Mesenchymal stem cell (in vitro differentiated cells and primary cell): ENCODE measurements around the gene MSH3.

ENCODE experiments used
- DNase-seq: peaks from one replicate; pipeline ENCODE4 v3.0.0-alpha.2; 2013
- H2AFZ ChIP-seq: one replicate; pipeline ENCODE4 v1.6.1; 2013; ENCODE audit warnings: low read depth, mild to moderate bottlenecking, control low read depth, inconsistent platforms, low read length, moderate library complexity
- H2AK5ac ChIP-seq: 2 replicates; pipeline ENCODE4 v1.6.1; 2013; ENCODE audit warnings: low read length, moderate library complexity, mild to moderate bottlenecking, inconsistent platforms; ENCODE audit not compliant: severe bottlenecking
- H2BK120ac ChIP-seq: one replicate; pipeline ENCODE4 v1.6.1; 2013; ENCODE audit warnings: low read depth, mild to moderate bottlenecking, inconsistent platforms, low read length, moderate library complexity
- H2BK12ac ChIP-seq, 2 experiments: one replicate each; pipeline ENCODE4 v1.6.1; 2013; ENCODE audit warnings: inconsistent platforms in 2 of 2, low read length in 2 of 2, mild to moderate bottlenecking in 2 of 2, moderate library complexity in 2 of 2, control low read depth in 1 of 2
- H2BK15ac ChIP-seq: one replicate; pipeline ENCODE4 v1.6.1; 2013; ENCODE audit warnings: mild to moderate bottlenecking, low read depth, inconsistent platforms; ENCODE audit not compliant: poor library complexity, severe bottlenecking
- H2BK5ac ChIP-seq: 2 replicates; pipeline ENCODE4 v1.6.1; 2013; ENCODE audit warnings: low read depth, mild to moderate bottlenecking, low read length, control low read depth, inconsistent platforms; ENCODE audit not compliant: poor library complexity, severe bottlenecking
- H3K14ac ChIP-seq, 2 experiments: one replicate each; pipeline ENCODE4 v1.6.1; 2013; ENCODE audit warnings: inconsistent platforms in 2 of 2, low read length in 2 of 2, control low read depth in 1 of 2, mild to moderate bottlenecking in 1 of 2, moderate library complexity in 1 of 2
- H3K18ac ChIP-seq, 2 experiments: one replicate each; pipeline ENCODE4 v1.6.1; 2013; ENCODE audit warnings: inconsistent platforms in 2 of 2, low read length in 2 of 2, control low read depth in 1 of 2, low read depth in 1 of 2, mild to moderate bottlenecking in 1 of 2
- H3K23ac ChIP-seq, 2 experiments: one replicate each; pipeline ENCODE4 v1.6.1; 2013; ENCODE audit warnings: inconsistent platforms in 2 of 2, low read length in 2 of 2, mild to moderate bottlenecking in 2 of 2, moderate library complexity in 2 of 2, control low read depth in 1 of 2
- H3K27ac ChIP-seq: 2 replicates; pipeline ENCODE4 v1.5.1; 2013; ENCODE audit warnings: mild to moderate bottlenecking, moderate library complexity, low read length, control low read depth, inconsistent platforms; ENCODE audit not compliant: poor library complexity, severe bottlenecking
- H3K27me3 ChIP-seq, 2 experiments: 2 replicates each; pipeline versions ENCODE4 v1.6.1 to v1.7.0; 2013; ENCODE audit warnings: low read length in 2 of 2, mild to moderate bottlenecking in 2 of 2, moderate library complexity in 2 of 2, control low read depth in 1 of 2, inconsistent platforms in 1 of 2; ENCODE audit not compliant: control insufficient read depth in 1 of 2, insufficient read depth in 1 of 2
- H3K36me3 ChIP-seq, 2 experiments: 2 replicates each; pipeline versions ENCODE4 v1.6.1 to v1.7.0; 2013; ENCODE audit warnings: low read length in 2 of 2, control low read depth in 1 of 2, inconsistent platforms in 1 of 2, low read depth in 1 of 2, mild to moderate bottlenecking in 1 of 2; ENCODE audit not compliant: insufficient read depth in 2 of 2, control insufficient read depth in 1 of 2
- H3K4ac ChIP-seq, 2 experiments: one replicate each; pipeline ENCODE4 v1.6.1; 2013; ENCODE audit warnings: inconsistent platforms in 2 of 2, low read length in 2 of 2, mild to moderate bottlenecking in 2 of 2, moderate library complexity in 2 of 2, control low read depth in 1 of 2, low read depth in 1 of 2
- H3K4me1 ChIP-seq: 2 replicates; pipeline ENCODE4 v1.6.1; 2013; ENCODE audit warnings: low read depth, low read length, control low read depth; ENCODE audit not compliant: control insufficient read depth, insufficient read depth
- H3K4me2 ChIP-seq: 2 replicates; pipeline ENCODE4 v1.6.1; 2013; ENCODE audit warnings: low read length, mild to moderate bottlenecking, inconsistent platforms; ENCODE audit not compliant: poor library complexity, severe bottlenecking
- H3K4me3 ChIP-seq, 2 experiments: 2 replicates each; pipeline versions ENCODE4 v1.5.1 to v1.7.0; 2013; ENCODE audit warnings: low read length in 2 of 2, mild to moderate bottlenecking in 2 of 2, control low read depth in 1 of 2, low read depth in 1 of 2; ENCODE audit not compliant: insufficient read depth in 1 of 2
- H3K79me1 ChIP-seq: replicated peaks from 2 replicates; pipeline ENCODE4 v1.6.1; 2013; ENCODE audit warnings: mild to moderate bottlenecking, control low read depth, low read length, inconsistent platforms; ENCODE audit not compliant: poor library complexity, severe bottlenecking
- H3K9ac ChIP-seq: 2 replicates; pipeline ENCODE4 v1.7.0; 2013; ENCODE audit warnings: mild to moderate bottlenecking, low read length, moderate library complexity
- H3K9me3 ChIP-seq: 2 replicates; pipeline ENCODE4 v1.7.0; 2013; ENCODE audit warnings: mild to moderate bottlenecking, low read length; ENCODE audit not compliant: control insufficient read depth
- H4K8ac ChIP-seq: one replicate; pipeline ENCODE4 v1.6.1; 2013; ENCODE audit warnings: inconsistent platforms, mild to moderate bottlenecking, low read length, moderate library complexity
- H4K91ac ChIP-seq: one replicate; pipeline ENCODE4 v1.6.1; 2013; ENCODE audit warnings: mild to moderate bottlenecking, low read length, inconsistent platforms
- WGBS: methylation state at CpG from one replicate; pipeline ENCODE4 v1.1.7; 2013; ENCODE audit warnings: mixed read lengths; 5-methylcytosine and 5-hydroxymethylcytosine counted together

MSH3 gene

GRCh38 chr5:80668016-80668969 is 13.8 kb downstream of the MSH3 start:
- Histone ChIP-seq H2AK5ac (no peak overlapping the region), H3K9ac (no peak overlapping the region), H3K18ac (no peak overlapping the region), H4K91ac (no peak overlapping the region), H3K23ac (no peak overlapping the region), H3K4ac (no peak overlapping the region), H3K27me3 (no peaks in the 10 kb centered on the region), H4K8ac (no peak overlapping the region), H3K9me3 (no peaks in the 10 kb centered on the region), H3K36me3 (peaks cover 20 to 56% of the 10 kb centered on the region in 2 experiments), H2BK5ac (no peak overlapping the region), H3K14ac (no peak overlapping the region), H3K4me2 (no peak overlapping the region), H2BK12ac (no peak overlapping the region), H3K27ac (no peak overlapping the region), H2BK120ac (no peak overlapping the region), H3K79me1 (peaks cover 28% of the 10 kb centered on the region), H2AFZ (no peak overlapping the region), H2BK15ac (no peak overlapping the region), H3K4me3 (no peak overlapping the region), H3K4me1 (peaks cover 2% of the 10 kb centered on the region)
- no peak for DNase-seq
- WGBS, result 92% methylated on average over 16 of the region's 16 CpGs

DNA sequence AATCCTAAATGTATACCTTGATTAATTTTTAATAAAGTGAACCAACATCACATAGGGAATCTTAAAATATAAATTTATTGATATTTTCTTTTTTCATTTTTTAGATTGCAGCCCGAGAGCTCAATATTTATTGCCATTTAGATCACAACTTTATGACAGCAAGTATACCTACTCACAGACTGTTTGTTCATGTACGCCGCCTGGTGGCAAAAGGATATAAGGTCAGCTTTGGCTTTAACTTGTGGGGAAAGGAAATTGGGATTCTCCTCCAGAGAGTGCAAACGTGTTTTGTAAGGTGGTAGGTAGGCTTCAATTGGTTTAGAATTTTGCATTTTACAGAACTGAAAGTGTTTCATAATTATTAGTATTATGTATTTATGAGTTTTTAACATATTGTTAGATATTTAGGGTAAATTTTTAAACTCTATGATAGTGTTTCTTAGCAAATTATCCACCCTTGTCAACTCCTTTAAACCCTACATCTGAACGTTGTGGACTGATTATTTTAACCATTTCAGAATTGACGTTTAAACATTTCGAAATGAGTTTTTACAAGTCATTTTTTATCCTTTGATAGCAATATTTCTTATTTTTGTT is 17.8 kb downstream of the MSH3 start:
- no peaks in the 10 kb centered on the region for H3K27me3 ChIP-seq
- H3K79me1 ChIP-seq, result peaks cover 27% of the 10 kb centered on the region
- H2AFZ ChIP-seq, result no peak overlapping the region
- DNase-seq, result peak; percentile 74
- H3K14ac ChIP-seq, result no peak overlapping the region
- H4K8ac ChIP-seq, result no peak overlapping the region
- H3K36me3 ChIP-seq, result peaks cover 20 to 50% of the 10 kb centered on the region in 2 experiments
- no peak overlapping the region for H4K91ac ChIP-seq
- H2BK15ac ChIP-seq, result no peak overlapping the region
- peak overlapping the region; percentile 28 for H3K9ac ChIP-seq
- no peak overlapping the region for H3K18ac ChIP-seq
- no peak overlapping the region for H2BK12ac ChIP-seq
- H2BK120ac ChIP-seq, result no peak overlapping the region
- no peak overlapping the region for H3K27ac ChIP-seq
- H3K23ac ChIP-seq, result no peak overlapping the region
- H3K9me3 ChIP-seq, result no peaks in the 10 kb centered on the region
- H3K4ac ChIP-seq, result no peak overlapping the region
- H3K4me1 ChIP-seq, result peaks cover 2% of the 10 kb centered on the region
- WGBS, result 18% methylated on average over 4 of the region's 7 CpGs
- H2BK5ac ChIP-seq, result no peak overlapping the region
- H2AK5ac ChIP-seq, result no peak overlapping the region
- no peak overlapping the region for H3K4me3 ChIP-seq
- H3K4me2 ChIP-seq, result no peak overlapping the region

DNA sequence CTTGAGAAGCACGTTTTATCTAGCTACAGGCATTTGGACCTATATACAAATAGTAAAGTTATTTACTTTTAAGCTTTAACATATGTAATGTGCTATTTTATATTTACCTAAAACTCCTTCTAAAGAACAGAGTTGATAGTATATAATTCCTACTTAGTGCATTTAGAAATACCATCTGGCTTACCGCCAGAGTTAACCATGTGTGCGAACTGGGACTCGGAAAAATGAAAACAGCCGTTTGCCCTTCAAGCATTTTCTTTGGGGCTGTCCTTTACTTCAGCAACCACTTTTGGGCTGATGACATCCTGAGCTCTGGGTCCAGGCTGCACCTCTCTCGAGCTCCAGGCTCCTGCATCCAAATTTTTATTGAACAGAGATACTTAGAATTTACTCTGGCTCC is 22.3 kb downstream of the MSH3 start:
- Histone ChIP-seq H3K4ac (no peak overlapping the region), H3K4me2 (no peak overlapping the region), H3K9me3 (no peaks in the 10 kb centered on the region), H2BK5ac (no peak overlapping the region), H3K4me1 (no peaks in the 10 kb centered on the region), H3K36me3 (peaks cover 14 to 50% of the 10 kb centered on the region in 2 experiments), H4K91ac (no peak overlapping the region), H4K8ac (no peak overlapping the region), H2BK12ac (no peak overlapping the region), H2AK5ac (no peak overlapping the region), H3K4me3 (no peak overlapping the region), H3K18ac (no peak overlapping the region), H3K79me1 (peaks cover 9% of the 10 kb centered on the region), H2AFZ (no peak overlapping the region), H3K9ac (no peak overlapping the region), H3K23ac (no peak overlapping the region), H3K14ac (no peak overlapping the region), H2BK120ac (no peak overlapping the region), H3K27me3 (no peaks in the 10 kb centered on the region), H2BK15ac (no peak overlapping the region), H3K27ac (no peak overlapping the region)
- DNase-seq, result no peak
- 94% methylated on average over 5 of the region's 6 CpGs for WGBS

DNA sequence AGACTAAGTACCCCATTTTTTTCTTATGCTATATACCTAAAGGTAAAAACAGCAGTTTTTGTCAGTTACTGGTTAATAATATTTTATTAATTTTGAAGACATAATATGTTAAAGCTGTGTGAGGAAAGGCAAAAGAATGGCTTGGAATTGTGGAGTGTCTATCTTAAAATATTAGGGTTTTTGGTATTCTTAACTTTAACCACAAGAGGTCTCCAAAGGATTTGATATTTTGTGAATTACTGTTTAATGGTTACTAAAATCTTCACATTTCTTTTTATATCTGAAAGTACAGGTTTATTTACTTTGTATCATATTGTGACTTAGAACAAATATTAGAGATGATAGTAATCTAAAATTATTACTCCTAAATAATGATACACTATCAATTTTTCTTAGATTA is 32.3 kb downstream of the MSH3 start:
- H3K9me3 ChIP-seq, result no peaks in the 10 kb centered on the region

More for the DNA sequence above, 32.3 kb downstream of the MSH3 start:
- no peak overlapping the region for H2BK120ac ChIP-seq
- H3K18ac ChIP-seq, result no peak overlapping the region
- H3K4me2 ChIP-seq, result no peak overlapping the region
- H3K27me3 ChIP-seq, result no peaks in the 10 kb centered on the region
- no peak overlapping the region for H3K27ac ChIP-seq
- peaks cover 6% of the 10 kb centered on the region for H3K79me1 ChIP-seq
- H3K36me3 ChIP-seq, result peaks cover 0 to 8% of the 10 kb centered on the region in 2 experiments
- no peak overlapping the region for H3K4me3 ChIP-seq
- H2BK5ac ChIP-seq, result no peak overlapping the region
- H3K23ac ChIP-seq, result no peak overlapping the region
- no peak overlapping the region for H3K9ac ChIP-seq
- H3K14ac ChIP-seq, result no peak overlapping the region
- no peak overlapping the region for H2AK5ac ChIP-seq
- no peak overlapping the region for H3K4ac ChIP-seq
- no peak overlapping the region for H4K8ac ChIP-seq
- no peak overlapping the region for H4K91ac ChIP-seq
- H2BK12ac ChIP-seq, result no peak overlapping the region
- no peaks in the 10 kb centered on the region for H3K4me1 ChIP-seq
- H2AFZ ChIP-seq, result no peak overlapping the region
- no peak overlapping the region for H2BK15ac ChIP-seq
- DNase-seq, result peak; percentile 45
